ENCODE results near the gene SOX12. TPM values are rescaled to one million over a fixed set of nuclear protein-coding genes. Genes with fewer than 3 reads are reported as not detected.
"Not testable (repeated sequence)": the region's sequence is repeated elsewhere in the genome, so short reads cannot be mapped to it uniquely, and the experiment has no call there.

SOX12 gene
- total RNA-seq, 4 donors from 2014 or later: 4.7 to 9.9 (median 5.4) TPM

GRCh38 chr20:376089-376488 lies 50.7 kb downstream of the SOX12 start:
- DNase-seq (ENCODE audit: low spot score in 2 of 2): no peak
- intact Hi-C loops (cut with DNase I; ENCODE audit: low total_unique reads): no loop called here
- TF ChIP-seq, protein P1, sequence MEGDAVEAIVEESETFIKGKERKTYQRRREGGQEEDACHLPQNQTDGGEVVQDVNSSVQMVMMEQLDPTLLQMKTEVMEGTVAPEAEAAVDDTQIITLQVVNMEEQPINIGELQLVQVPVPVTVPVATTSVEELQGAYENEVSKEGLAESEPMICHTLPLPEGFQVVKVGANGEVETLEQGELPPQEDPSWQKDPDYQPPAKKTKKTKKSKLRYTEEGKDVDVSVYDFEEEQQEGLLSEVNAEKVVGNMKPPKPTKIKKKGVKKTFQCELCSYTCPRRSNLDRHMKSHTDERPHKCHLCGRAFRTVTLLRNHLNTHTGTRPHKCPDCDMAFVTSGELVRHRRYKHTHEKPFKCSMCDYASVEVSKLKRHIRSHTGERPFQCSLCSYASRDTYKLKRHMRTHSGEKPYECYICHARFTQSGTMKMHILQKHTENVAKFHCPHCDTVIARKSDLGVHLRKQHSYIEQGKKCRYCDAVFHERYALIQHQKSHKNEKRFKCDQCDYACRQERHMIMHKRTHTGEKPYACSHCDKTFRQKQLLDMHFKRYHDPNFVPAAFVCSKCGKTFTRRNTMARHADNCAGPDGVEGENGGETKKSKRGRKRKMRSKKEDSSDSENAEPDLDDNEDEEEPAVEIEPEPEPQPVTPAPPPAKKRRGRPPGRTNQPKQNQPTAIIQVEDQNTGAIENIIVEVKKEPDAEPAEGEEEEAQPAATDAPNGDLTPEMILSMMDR (IDR thresholded peaks at IDR 0.05): no peak
- TF ChIP-seq POLR2A (IDR thresholded peaks at IDR 0.05): no peak
- 21 to 54% methylated on average over 2 of the region's 2 CpGs for WGBS, 2 donors
- H3K4me3 ChIP-seq (ENCODE audit: low read depth, poor library complexity, severe bottlenecking): no peak overlapping the region

GRCh38 chr20:376750-377149 lies 51.4 kb downstream of the SOX12 start:
- intact Hi-C loops (cut with DNase I; ENCODE audit: low total_unique reads): no loop called here
- no peak for DNase-seq (ENCODE audit: low spot score in 2 of 2)
- 62 to 65% methylated on average over 2 of the region's 2 CpGs for WGBS, 2 donors
- TF ChIP-seq, protein P1 (IDR thresholded peaks at IDR 0.05): no peak
- TF ChIP-seq POLR2A (IDR thresholded peaks at IDR 0.05): no peak
- no peak overlapping the region for H3K4me3 ChIP-seq (ENCODE audit: low read depth, poor library complexity, severe bottlenecking)

GRCh38 chr20:377578-377977 lies 52.2 kb downstream of the SOX12 start:
- DNase-seq (ENCODE audit: low spot score in 2 of 2); H3K4me3 ChIP-seq (ENCODE audit: low read depth, poor library complexity, severe bottlenecking); intact Hi-C loops (cut with DNase I; ENCODE audit: low total_unique reads): not testable (repeated sequence)
- WGBS, 2 donors: 86 to 87% methylated on average over 12 of the region's 12 CpGs

DNA sequence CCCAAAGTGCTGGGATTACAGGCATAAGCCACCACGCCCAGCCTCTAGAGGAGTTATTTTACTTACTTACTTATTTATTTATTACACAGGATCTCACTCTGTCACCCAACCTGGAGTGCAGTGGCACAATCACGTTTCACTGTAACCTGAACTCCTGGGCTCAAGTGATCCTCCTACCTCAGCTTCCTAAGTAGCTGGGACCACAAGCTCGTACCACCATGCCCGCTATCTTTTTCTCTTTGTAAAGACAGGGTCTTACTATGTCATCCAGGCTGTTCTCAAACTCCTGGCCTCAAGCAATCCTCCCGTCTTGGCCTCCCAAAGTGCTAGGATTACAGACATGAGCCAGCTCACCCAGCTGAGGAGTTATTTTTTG lies 53.6 kb downstream of the SOX12 start:
- intact Hi-C loops (cut with DNase I; ENCODE audit: low total_unique reads): no loop called here
- H3K4me3 ChIP-seq (ENCODE audit: low read depth, poor library complexity, severe bottlenecking): no peak overlapping the region
- DNase-seq (ENCODE audit: low spot score in 2 of 2): no peak
- 71 to 74% methylated on average over 5 of the region's 5 CpGs for WGBS, 2 donors
- TF ChIP-seq POLR2A (IDR thresholded peaks at IDR 0.05): no peak
- TF ChIP-seq, protein P1 (IDR thresholded peaks at IDR 0.05): no peak

Other genes starting within 250 kb of the SOX12 start
- gene DEFB125, start 237.9 kb upstream of the SOX12 start, total RNA-seq: not detected
- gene DEFB126, start 183.0 kb upstream of the SOX12 start, total RNA-seq: not detected
- not detected for gene DEFB127, start 168.1 kb upstream of the SOX12 start, total RNA-seq
- gene DEFB128, start 135.8 kb upstream of the SOX12 start, total RNA-seq: not detected
- gene DEFB129, start 98.3 kb upstream of the SOX12 start, total RNA-seq: not detected
- gene DEFB132, start 67.8 kb upstream of the SOX12 start, total RNA-seq: not detected
- under 1 TPM in 3 of 4 donors, not detected in 1; 0.36 to 0.59 (median 0.52) TPM for gene C20orf96, start 34.8 kb upstream of the SOX12 start, total RNA-seq
- gene ZCCHC3, start 28.0 kb upstream of the SOX12 start, total RNA-seq: 10 to 100 TPM in 1 of 4 donors, 1 to 10 TPM in 3; 7.3 to 10.8 (median 9.2) TPM
- 10 to 100 TPM in 2 of 4 donors, 1 to 10 TPM in 2; 4.4 to 16.6 (median 9.9) TPM for gene NRSN2, start 21.6 kb downstream of the SOX12 start, total RNA-seq
- gene TRIB3, start 55.2 kb downstream of the SOX12 start, total RNA-seq: 10 to 100 TPM; 20.6 to 35.2 (median 27.5) TPM
- 10 to 100 TPM; 65.2 to 90.1 (median 77.1) TPM for gene RBCK1, start 82.7 kb downstream of the SOX12 start, total RNA-seq
- gene TBC1D20, start 137.0 kb downstream of the SOX12 start, total RNA-seq: 10 to 100 TPM; 36.5 to 44.8 (median 42.5) TPM
- 10 to 100 TPM; 86.0 to 96.7 (median 90.3) TPM for gene CSNK2A1, start 218.2 kb downstream of the SOX12 start, total RNA-seq

Measured in lower leg skin (tissue), 4 donors.